ENCODE data around the gene CIRBP. TPM values are rescaled to one million over a fixed set of nuclear protein-coding genes. Genes with fewer than 3 reads are reported as not detected.
A peak's percentile ranks its signal among the peaks of the same experiment; 100 is the strongest.

Gene CIRBP
- total RNA-seq, 1 donor: 380 TPM

DNA sequence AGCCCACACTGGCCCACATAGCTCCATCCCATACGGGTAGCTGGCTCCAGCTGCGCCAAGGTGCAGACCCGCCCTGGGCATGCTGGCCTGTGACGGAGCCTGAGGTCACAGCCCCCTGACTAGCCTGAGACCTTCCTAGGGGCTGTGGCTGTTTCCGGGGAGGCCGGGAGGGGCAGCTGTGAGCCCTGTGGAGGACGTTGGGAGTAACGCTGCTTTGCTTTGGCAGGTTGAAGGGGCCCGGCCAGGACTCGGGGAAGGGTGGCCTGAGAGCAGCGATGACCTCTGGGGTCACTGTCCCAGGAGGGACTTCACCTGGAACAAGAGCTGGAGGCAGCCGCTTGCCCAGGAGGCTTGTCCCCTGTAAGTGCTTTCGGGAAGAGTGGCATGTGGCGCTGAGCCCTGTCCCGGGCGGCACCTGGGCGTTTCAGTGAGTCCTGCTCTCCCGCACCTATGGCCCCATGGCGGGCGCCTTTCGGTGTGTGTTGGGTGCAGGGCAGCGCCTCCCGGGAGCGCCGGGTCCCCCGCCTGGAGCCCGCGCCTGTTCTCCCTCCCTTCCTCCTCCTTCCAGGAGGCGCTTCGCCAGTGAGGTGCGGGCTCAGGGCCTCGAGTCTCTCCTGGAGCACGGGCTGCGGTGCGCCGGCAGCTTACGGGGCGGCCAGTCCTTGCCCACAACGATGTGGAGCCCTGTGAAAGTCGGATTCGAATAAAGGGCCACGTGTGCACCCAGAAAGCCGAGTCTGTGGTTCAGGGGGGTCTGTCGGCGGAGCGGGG lies 5.1 kb downstream of the CIRBP start:
- no peak for DNase-seq (ENCODE audit: insufficient read length, low spot score, missing footprints)
- Histone ChIP-seq H3K4me3 (ENCODE audit: insufficient read depth, low read length) (peak overlapping the region; percentile 77), H3K9me3 (ENCODE audit: low read depth, low read length) (no peaks in the 10 kb centered on the region), H3K27ac (ENCODE audit: low read depth, low read length) (peak overlapping the region; percentile 86), H3K79me2 (ENCODE audit: insufficient read depth, low read length) (peaks cover 61% of the 10 kb centered on the region), H2AFZ (ENCODE audit: low read length) (no peak overlapping the region), H3K27me3 (ENCODE audit: insufficient read depth, low read length) (no peaks in the 10 kb centered on the region), H3K4me1 (ENCODE audit: insufficient read depth, low read length) (peaks cover 45% of the 10 kb centered on the region), H4K20me1 (ENCODE audit: insufficient read depth, low read length) (peaks cover 39% of the 10 kb centered on the region), H3K36me3 (ENCODE audit: insufficient read depth, low read length) (peaks cover 61% of the 10 kb centered on the region), H3K4me2 (ENCODE audit: insufficient read depth, low read length) (peak overlapping the region; percentile 66)
- TF ChIP-seq, protein P1, sequence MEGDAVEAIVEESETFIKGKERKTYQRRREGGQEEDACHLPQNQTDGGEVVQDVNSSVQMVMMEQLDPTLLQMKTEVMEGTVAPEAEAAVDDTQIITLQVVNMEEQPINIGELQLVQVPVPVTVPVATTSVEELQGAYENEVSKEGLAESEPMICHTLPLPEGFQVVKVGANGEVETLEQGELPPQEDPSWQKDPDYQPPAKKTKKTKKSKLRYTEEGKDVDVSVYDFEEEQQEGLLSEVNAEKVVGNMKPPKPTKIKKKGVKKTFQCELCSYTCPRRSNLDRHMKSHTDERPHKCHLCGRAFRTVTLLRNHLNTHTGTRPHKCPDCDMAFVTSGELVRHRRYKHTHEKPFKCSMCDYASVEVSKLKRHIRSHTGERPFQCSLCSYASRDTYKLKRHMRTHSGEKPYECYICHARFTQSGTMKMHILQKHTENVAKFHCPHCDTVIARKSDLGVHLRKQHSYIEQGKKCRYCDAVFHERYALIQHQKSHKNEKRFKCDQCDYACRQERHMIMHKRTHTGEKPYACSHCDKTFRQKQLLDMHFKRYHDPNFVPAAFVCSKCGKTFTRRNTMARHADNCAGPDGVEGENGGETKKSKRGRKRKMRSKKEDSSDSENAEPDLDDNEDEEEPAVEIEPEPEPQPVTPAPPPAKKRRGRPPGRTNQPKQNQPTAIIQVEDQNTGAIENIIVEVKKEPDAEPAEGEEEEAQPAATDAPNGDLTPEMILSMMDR (IDR thresholded peaks at IDR 0.05; ENCODE audit: extremely low read depth, low read depth, low read length): no peak

DNA sequence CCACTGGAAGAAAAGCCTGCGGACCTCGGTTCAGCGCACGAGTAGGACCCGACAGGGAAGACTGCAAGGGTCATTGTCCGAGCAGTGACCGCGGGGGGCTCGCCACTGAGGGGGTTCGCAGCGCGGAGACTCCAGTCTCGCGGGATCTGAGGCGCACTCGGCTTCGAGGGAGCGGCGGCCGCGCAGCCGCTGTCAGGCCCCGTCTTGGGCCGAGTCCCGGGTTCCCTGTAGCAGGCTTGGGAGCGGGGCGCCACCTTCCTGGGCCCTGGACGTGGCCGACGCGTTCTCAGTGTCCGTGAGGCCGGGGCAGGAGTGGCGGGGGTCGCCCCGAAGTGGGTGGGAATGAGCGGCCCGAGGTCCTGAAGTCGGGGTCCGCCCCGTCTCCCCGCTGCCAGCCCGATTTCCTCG lies 5.7 kb downstream of the CIRBP start:
- Histone ChIP-seq H3K79me2 (ENCODE audit: insufficient read depth, low read length) (peaks cover 61% of the 10 kb centered on the region), H3K27ac (ENCODE audit: low read depth, low read length) (peak overlapping the region; percentile 86), H3K4me3 (ENCODE audit: insufficient read depth, low read length) (peak overlapping the region; percentile 77), H3K27me3 (ENCODE audit: insufficient read depth, low read length) (no peaks in the 10 kb centered on the region), H4K20me1 (ENCODE audit: insufficient read depth, low read length) (peaks cover 42% of the 10 kb centered on the region), H3K4me2 (ENCODE audit: insufficient read depth, low read length) (peak overlapping the region; percentile 66), H2AFZ (ENCODE audit: low read length) (no peak overlapping the region), H3K36me3 (ENCODE audit: insufficient read depth, low read length) (peaks cover 67% of the 10 kb centered on the region), H3K4me1 (ENCODE audit: insufficient read depth, low read length) (peaks cover 44% of the 10 kb centered on the region), H3K9me3 (ENCODE audit: low read depth, low read length) (no peaks in the 10 kb centered on the region)
- no peak for DNase-seq (ENCODE audit: insufficient read length, low spot score, missing footprints)
- TF ChIP-seq, protein P1 (IDR thresholded peaks at IDR 0.05; ENCODE audit: extremely low read depth, low read depth, low read length): no peak

DNA sequence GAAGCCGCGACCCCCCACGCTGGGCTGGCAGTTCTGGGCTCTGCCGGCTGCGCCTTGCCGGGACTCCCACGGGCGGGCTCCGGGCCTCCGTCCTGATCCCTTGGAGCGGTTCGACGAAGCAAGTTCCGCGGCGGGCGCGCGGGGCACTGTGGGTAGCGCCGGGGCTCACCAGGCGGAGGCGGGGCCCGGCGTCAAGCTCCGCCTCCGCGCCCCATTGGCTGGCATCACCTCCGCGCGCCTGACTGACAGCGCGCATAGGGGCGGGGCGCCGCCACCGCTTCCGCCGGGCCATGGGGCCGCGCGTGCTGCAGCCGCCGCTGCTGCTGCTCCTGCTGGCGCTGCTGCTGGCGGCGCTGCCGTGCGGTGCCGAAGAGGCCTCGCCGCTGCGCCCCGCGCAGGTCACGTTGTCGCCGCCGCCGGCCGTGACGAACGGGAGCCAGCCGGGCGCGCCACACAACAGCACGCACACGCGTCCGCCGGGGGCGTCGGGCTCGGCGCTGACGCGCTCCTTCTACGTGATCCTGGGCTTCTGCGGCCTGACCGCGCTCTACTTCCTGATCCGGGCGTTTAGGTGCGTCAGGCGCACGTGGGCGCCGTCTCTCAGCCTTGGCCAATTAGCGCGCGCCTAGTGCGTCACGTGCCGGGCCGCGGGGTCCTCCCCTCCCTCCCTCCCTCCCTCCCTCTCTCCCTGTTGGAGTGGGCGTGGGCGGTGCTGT lies 6.3 kb downstream of the CIRBP start, which contains the start of gene FAM174C:
FAM174C (plus strand) TSS at position 271 of the 716 bp plus-strand sequence; CDS start at position 291, 20 bp downstream.
- Histone ChIP-seq H3K79me2 (ENCODE audit: insufficient read depth, low read length) (peaks cover 56% of the 10 kb centered on the region), H4K20me1 (ENCODE audit: insufficient read depth, low read length) (peaks cover 44% of the 10 kb centered on the region), H3K27me3 (ENCODE audit: insufficient read depth, low read length) (no peaks in the 10 kb centered on the region)

More for the DNA sequence above, 6.3 kb downstream of the CIRBP start, which contains the start of gene FAM174C:
- TF ChIP-seq, protein P1 (IDR thresholded peaks at IDR 0.05; ENCODE audit: extremely low read depth, low read depth, low read length): no peak
- Histone ChIP-seq H3K4me3 (ENCODE audit: insufficient read depth, low read length) (peak within 1 kb of the TSS; percentile 77), H3K27ac (ENCODE audit: low read depth, low read length) (peak within 1 kb of the TSS; percentile 86), H3K4me1 (ENCODE audit: insufficient read depth, low read length) (peaks cover 38% of the 10 kb centered on the region), H2AFZ (ENCODE audit: low read length) (peak within 1 kb of the TSS; percentile 47), H3K36me3 (ENCODE audit: insufficient read depth, low read length) (peaks cover 68% of the 10 kb centered on the region), H3K9me3 (ENCODE audit: low read depth, low read length) (no peaks in the 10 kb centered on the region), H3K4me2 (ENCODE audit: insufficient read depth, low read length) (peak within 1 kb of the TSS; percentile 92)
- peak; percentile 100 for DNase-seq (ENCODE audit: insufficient read length, low spot score, missing footprints)

All from osteoblast (primary cell).